Measurements from ENCODE around the gene CDH16.

DNA sequence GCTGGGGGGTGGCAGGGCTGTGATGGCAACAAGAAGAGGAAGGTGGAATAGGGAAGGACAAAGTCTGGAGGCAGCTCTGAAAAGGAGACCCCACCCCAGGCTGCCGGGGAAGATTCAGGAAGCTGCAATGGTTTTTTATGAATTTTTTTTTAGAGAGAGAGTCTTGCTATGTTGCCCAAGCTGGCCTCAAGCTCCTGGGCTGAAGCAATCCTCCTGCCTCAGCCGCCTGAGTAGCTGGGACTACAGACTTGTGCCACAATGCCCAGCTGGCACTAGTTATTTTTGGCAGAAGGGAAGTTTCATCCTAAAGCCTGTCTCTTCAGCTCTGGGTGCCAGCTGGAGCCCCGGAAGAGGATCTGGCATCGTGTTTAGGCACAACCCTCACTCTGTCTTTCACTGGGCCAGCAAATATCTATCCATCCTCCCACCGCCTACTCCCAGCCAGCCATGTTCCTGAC is 41.0 kb upstream of the CDH16 start:
- no peak for TF ChIP-seq POLR2A (IDR thresholded peaks at IDR 0.05; ENCODE audit: low read depth, low read length)
- TF ChIP-seq POU2F2 (IDR thresholded peaks at IDR 0.05; ENCODE audit: low read depth, low read length): no peak
- TF ChIP-seq POLR2AphosphoS5 (IDR thresholded peaks at IDR 0.05; ENCODE audit: low read depth, low read length): no peak
- TF ChIP-seq PAX5 (IDR thresholded peaks at IDR 0.05; ENCODE audit: insufficient read depth, low read length, severe bottlenecking): no peak
- TF ChIP-seq TAF1 (IDR thresholded peaks at IDR 0.05; ENCODE audit: low read depth, low read length): no peak
- no peak for TF ChIP-seq SPI1 (IDR thresholded peaks at IDR 0.05; ENCODE audit: low read depth, low read length)

Data from GM12891 (cell line).